SK-N-DZ (cell line): ENCODE data around the gene PATJ.

ENCODE experiments used
- DNase-seq: peaks from one replicate; pipeline ENCODE4 v3.0.0-alpha.2; 2015; ENCODE audit warnings: low spot score

The PATJ gene

GRCh38 chr1:62090016-62090415 is 347.7 kb downstream of the PATJ start:
- no peak for DNase-seq

GRCh38 chr1:62092110-62092509 is 349.8 kb downstream of the PATJ start:
- DNase-seq, result no peak

DNA sequence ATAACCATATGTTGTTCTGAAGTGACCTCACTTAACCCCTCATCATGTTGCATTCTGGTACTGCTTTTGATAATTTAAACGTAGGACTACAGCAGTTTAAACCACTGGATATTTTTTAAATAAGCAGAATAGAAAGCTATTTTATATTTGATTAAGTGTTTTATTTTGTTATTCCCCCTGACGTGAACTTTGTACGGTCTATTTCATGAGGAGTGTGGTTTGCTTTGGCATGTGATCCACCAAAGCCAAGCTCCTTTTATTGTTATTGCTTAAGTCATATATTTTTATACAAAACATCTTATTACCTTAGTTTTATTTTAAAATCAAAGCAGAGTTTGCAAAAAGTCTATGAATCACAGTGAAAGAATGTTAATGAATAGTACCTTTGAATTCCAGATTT is 351.0 kb downstream of the PATJ start:
- no peak for DNase-seq

DNA sequence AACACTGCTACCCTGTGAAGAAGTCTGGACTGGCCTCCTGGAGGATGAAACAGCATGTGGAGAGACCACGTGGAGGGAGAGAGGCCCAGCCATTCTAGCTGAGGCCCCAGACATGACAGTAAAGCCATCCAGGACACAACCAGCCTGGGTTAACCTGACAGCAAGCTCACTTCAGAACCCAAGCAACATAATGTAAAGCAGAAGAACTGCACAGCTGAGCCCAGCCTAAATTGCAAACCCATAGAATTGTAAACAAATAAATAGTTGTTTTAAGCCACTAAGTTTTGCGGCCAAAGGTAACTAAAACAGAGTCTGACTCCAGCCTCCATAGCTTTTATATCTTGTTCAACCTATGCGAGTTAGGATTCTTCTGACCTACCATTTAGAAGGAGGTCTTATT is 355.2 kb downstream of the PATJ start:
- no peak for DNase-seq

DNA sequence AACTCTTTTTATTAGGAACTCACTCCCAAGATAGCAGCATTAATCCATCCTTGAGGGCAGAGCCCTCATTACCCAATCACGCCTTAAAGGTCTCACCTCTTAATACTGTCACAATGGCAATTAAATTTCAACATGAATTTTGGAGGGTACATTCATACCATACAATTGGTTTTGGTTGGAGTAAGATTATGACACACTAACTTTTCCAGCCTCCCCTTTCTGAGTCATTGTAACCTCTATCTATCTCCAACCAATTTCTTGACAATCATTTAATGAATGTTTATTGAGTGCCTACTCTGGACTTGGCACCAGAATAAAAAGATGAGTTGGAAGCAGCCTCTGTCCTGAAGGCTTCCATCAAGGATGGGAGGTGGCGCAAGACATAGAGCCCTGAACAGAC is 358.2 kb downstream of the PATJ start:
- no peak for DNase-seq

GRCh38 chr1:62103846-62104245 is 361.6 kb downstream of the PATJ start:
- DNase-seq, result no peak

GRCh38 chr1:62107923-62108322 is 365.6 kb downstream of the PATJ start:
- no peak for DNase-seq

- DNase-seq, result no peak
These were observed 366.8 kb downstream of the PATJ start for GRCh38 chr1:62109124-62109523.

GRCh38 chr1:62110198-62110817 is 368.0 kb downstream of the PATJ start:
- no peak for DNase-seq

DNA sequence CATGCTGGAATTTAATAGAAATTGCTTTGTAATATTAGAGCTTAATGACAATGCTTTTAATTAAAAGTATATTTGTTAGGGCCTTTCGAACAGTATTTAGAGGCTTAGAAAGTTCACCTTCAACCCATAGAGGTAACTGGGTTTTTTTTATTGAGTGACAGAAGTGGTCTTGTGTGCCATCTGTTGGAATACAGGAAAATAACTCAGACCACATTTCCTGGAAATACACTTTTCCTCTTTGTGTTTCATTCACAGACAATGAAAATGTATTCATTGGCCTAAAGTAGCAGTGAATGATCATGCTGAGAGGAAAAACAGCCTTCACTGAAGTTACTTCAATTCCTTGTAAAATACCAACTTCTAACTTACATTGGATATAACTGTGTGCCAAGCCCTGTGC is 368.8 kb downstream of the PATJ start:
- no peak for DNase-seq

DNA sequence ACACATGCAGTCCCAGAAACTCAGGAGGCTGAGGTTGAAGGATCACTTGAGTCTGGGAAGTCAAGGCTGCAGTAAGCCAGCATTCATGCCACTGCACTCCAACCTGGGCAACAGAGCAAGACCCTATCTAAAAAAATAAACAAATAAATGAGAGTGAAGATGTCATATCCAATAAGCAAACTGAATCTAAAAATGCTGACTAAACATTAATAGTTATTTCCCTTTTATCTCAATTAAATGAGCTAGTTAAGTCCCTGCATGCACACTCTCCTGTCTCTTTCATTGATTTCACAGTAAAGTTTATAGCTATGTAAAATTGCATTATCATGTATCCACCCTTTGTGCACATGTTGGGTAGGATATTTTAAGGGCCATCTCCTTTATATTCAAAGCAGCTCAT is 371.2 kb downstream of the PATJ start:
- DNase-seq, result no peak

- no peak for DNase-seq
These were observed 374.9 kb downstream of the PATJ start for GRCh38 chr1:62117018-62117750.

DNA sequence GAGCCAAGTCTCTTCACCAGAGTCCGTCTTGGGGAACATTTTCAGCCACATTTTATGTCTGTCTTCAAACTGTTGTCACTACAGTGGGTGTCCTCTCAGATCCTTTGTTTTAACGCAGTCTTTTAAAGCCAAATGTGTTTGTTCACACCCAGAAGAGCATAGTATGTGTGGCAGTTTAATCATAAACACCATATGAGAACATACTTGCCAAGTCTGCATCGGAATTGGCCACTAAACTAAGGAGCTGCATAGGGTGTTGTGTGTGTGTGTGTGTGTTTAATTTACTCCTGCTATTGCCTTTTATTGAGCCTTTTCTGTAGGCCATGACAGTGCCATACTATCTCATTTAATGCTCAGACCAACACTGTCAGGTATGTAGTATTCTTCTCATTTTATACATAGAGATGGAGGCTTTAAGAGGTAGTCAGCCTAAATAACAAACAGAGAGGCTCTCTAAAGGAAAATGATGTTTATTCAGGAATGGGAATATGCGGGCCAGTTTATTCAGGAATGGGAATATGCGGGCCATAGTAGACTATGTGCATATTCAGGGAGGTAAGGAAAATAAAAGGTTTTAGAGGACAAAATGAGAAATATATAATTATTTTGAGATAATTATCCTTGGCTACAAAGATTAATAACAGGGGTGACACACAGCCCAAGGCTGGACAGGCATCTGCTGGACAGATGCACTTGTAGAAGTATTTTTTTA is 384.5 kb downstream of the PATJ start:
- no peak for DNase-seq

- DNase-seq, result no peak
These were observed 386.5 kb downstream of the PATJ start for GRCh38 chr1:62128745-62129144.

DNA sequence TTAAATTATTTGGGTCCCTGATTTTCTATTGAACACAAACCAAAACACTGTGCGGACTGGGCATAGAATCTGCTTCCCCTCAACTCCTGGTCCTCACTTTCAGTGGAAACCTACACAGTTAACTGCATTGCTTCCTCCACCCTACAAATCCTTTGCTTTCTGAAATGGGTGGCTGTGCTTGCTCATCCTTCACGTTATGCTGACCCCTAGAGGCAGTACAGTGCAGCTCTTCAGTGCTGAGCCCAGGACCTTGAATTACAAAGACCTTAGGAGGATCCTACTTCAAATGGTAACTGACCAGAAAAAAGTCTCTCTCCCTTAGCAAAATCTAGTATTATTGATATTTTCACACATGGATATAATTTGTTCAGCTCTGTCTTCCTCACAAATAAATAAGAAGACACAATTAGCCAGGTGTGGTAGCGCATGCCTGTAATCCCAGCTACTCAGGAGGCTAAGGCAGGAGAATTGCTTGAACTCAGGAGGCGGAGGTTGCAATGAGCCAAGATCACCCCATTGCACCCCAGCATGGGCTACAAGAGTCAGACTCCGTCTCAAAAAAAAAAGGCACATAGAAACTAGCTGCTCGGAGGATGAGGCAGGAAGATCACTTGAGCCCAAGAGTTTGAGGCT is 388.9 kb downstream of the PATJ start:
- peak; percentile 70 for DNase-seq

GRCh38 chr1:62138029-62138428 is 395.7 kb downstream of the PATJ start:
- no peak for DNase-seq

GRCh38 chr1:62139410-62139809 is 397.1 kb downstream of the PATJ start:
- DNase-seq, result no peak

- no peak for DNase-seq
These were observed 398.4 kb downstream of the PATJ start for GRCh38 chr1:62140666-62141065.

DNA sequence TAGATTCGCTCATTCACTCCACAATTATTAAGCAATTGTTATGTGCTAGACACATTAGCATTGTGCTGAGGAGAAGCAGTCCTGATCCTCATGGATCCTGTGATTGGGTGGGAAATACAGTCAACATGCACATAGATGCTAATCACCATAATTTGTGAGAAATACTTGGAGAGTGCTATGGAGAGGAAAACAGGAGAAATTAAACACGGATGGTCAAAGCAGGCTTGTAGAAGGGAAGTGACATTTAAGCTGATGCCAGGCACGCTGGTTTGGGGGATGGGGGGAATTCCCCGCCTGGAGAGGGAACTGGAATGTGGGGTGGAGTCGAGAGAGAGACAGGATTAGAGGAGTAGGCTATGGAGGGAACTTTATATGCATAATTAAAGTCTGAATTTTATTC is 400.2 kb downstream of the PATJ start:
- no peak for DNase-seq

GRCh38 chr1:62144238-62144831 is 402.1 kb downstream of the PATJ start:
- DNase-seq, result peak; percentile 53

DNA sequence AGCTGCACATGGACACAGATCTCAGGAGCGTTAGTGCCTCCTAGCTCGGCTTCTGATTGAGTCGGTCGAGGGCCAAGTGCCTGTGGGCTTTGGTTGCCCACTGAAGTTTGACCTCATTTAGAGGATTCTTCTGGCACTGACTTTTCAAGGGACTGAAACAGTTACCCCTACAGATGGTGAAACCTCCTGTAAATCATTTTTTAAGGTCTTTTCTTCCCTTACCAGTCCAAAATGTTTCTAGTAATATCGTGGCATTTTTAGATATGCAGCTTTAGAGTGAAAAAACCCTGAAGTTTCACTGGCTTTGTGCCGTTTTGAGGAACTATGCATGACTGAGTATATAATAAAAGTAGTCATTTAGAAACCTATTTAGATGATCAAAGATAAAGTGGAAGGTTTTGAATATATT is 417.7 kb downstream of the PATJ start:
- no peak for DNase-seq

- DNase-seq, result no peak
These were observed 419.4 kb downstream of the PATJ start for GRCh38 chr1:62161711-62162110.
